Mesodermal cell (in vitro differentiated cells): Measurements from ENCODE around the gene TRIM26.

Experiments
- H3K27ac ChIP-seq: 2 replicates; pipeline ENCODE4 v1.7.0; 2013; ENCODE audit warnings: mild to moderate bottlenecking, low read depth, low read length, moderate library complexity; ENCODE audit not compliant: severe bottlenecking
- H3K36me3 ChIP-seq: 2 replicates; pipeline ENCODE4 v1.7.1; 2013; ENCODE audit warnings: mild to moderate bottlenecking, low read length, moderate library complexity; ENCODE audit not compliant: control insufficient read depth, insufficient read depth
- H3K4me1 ChIP-seq: one replicate; pipeline ENCODE4 v1.7.1; 2013; ENCODE audit warnings: mild to moderate bottlenecking, low read length; ENCODE audit not compliant: insufficient read depth, control insufficient read depth, poor library complexity, severe bottlenecking
- H3K4me3 ChIP-seq: 2 replicates; pipeline ENCODE4 v1.7.0; 2013; ENCODE audit warnings: low read length, control low read depth, mild to moderate bottlenecking; ENCODE audit not compliant: insufficient read depth, poor library complexity, severe bottlenecking; ENCODE audit errors: extremely low read depth
- H3K9me3 ChIP-seq: 2 replicates; pipeline ENCODE4 v1.7.1; 2013; ENCODE audit warnings: mild to moderate bottlenecking, low read length, moderate library complexity; ENCODE audit not compliant: control insufficient read depth
- WGBS, 2 experiments: methylation state at CpG; one replicate each; pipeline ENCODE4 v1.1.5; 2013; ENCODE audit warnings: missing lambda C conversion rate in 2 of 2; ENCODE audit not compliant: insufficient coverage in 2 of 2; 5-methylcytosine and 5-hydroxymethylcytosine counted together

Gene TRIM26

GRCh38 chr6:30160008-30160784, 53.0 kb downstream of the TRIM26 start:
- Histone ChIP-seq H3K36me3 (no peaks in the 10 kb centered on the region), H3K4me3 (no peak overlapping the region), H3K9me3 (no peaks in the 10 kb centered on the region), H3K27ac (no peak overlapping the region), H3K4me1 (peaks cover 1% of the 10 kb centered on the region)
- 86 to 93% methylated on average over 11 to 15 of the region's 17 CpGs for WGBS, 2 experiments

- Histone ChIP-seq H3K36me3 (no peaks in the 10 kb centered on the region), H3K4me1 (peaks cover 6% of the 10 kb centered on the region), H3K4me3 (no peak overlapping the region), H3K9me3 (no peaks in the 10 kb centered on the region), H3K27ac (no peak overlapping the region)
- WGBS, 2 experiments = 57 to 86% methylated on average over 1 of the region's 3 CpGs
Measured at GRCh38 chr6:30158475-30159040, 54.6 kb downstream of the TRIM26 start.

GRCh38 chr6:30157999-30158398, 55.2 kb downstream of the TRIM26 start:
- 88 to 100% methylated on average over 1 to 2 of the region's 2 CpGs for WGBS, 2 experiments
- Histone ChIP-seq H3K9me3 (no peaks in the 10 kb centered on the region), H3K4me1 (peaks cover 6% of the 10 kb centered on the region), H3K36me3 (no peaks in the 10 kb centered on the region), H3K4me3 (no peak overlapping the region), H3K27ac (no peak overlapping the region)

- Histone ChIP-seq H3K9me3 (no peaks in the 10 kb centered on the region), H3K27ac (no peak overlapping the region), H3K4me3 (no peak overlapping the region), H3K36me3 (no peaks in the 10 kb centered on the region), H3K4me1 (peaks cover 6% of the 10 kb centered on the region)
Measured at GRCh38 chr6:30157581-30157980, 55.6 kb downstream of the TRIM26 start.

GRCh38 chr6:30156774-30157173, 56.4 kb downstream of the TRIM26 start:
- Histone ChIP-seq H3K9me3 (no peaks in the 10 kb centered on the region), H3K4me3 (no peak overlapping the region), H3K36me3 (no peaks in the 10 kb centered on the region), H3K4me1 (peaks cover 6% of the 10 kb centered on the region), H3K27ac (no peak overlapping the region)
- WGBS, 2 experiments = 86 to 100% methylated on average over 5 to 9 of the region's 9 CpGs

GRCh38 chr6:30156262-30156599, 57.0 kb downstream of the TRIM26 start:
- H3K4me1 ChIP-seq = peaks cover 6% of the 10 kb centered on the region
- no peaks in the 10 kb centered on the region for H3K9me3 ChIP-seq
- no CpG with 5 or more reads among the region's 4 CpGs for WGBS, 2 experiments
- H3K27ac ChIP-seq = no peak overlapping the region
- no peaks in the 10 kb centered on the region for H3K36me3 ChIP-seq
- no peak overlapping the region for H3K4me3 ChIP-seq

GRCh38 chr6:30155520-30156261, 57.5 kb downstream of the TRIM26 start:
- H3K4me3 ChIP-seq = no peak overlapping the region
- peaks cover 6% of the 10 kb centered on the region for H3K4me1 ChIP-seq
- no peak overlapping the region for H3K27ac ChIP-seq
- WGBS, 2 experiments = 100% methylated on average over 1 of the region's 2 CpGs; no CpG with 5 or more reads in 1 of the 2 experiments
- no peaks in the 10 kb centered on the region for H3K36me3 ChIP-seq
- H3K9me3 ChIP-seq = no peaks in the 10 kb centered on the region

GRCh38 chr6:30154709-30155519, 58.3 kb downstream of the TRIM26 start:
- no peak overlapping the region for H3K27ac ChIP-seq
- no peak overlapping the region for H3K4me3 ChIP-seq
- WGBS, 2 experiments = 77 to 80% methylated on average over 5 to 7 of the region's 12 CpGs

GRCh38 chr6:30154061-30154460, 59.1 kb downstream of the TRIM26 start:
- 84 to 100% methylated on average over 2 to 10 of the region's 17 CpGs for WGBS, 2 experiments
- H3K4me3 ChIP-seq = no peak overlapping the region
- H3K4me1 ChIP-seq = peaks cover 6% of the 10 kb centered on the region
- H3K36me3 ChIP-seq = no peaks in the 10 kb centered on the region
- no peaks in the 10 kb centered on the region for H3K9me3 ChIP-seq
- H3K27ac ChIP-seq = no peak overlapping the region

More at GRCh38 chr6:30154709-30155519, 58.3 kb downstream of the TRIM26 start:
- H3K36me3 ChIP-seq = no peaks in the 10 kb centered on the region
- no peaks in the 10 kb centered on the region for H3K9me3 ChIP-seq
- H3K4me1 ChIP-seq = peaks cover 6% of the 10 kb centered on the region

GRCh38 chr6:30152910-30153610, 60.1 kb downstream of the TRIM26 start:
- H3K4me3 ChIP-seq = no peak overlapping the region
- H3K4me1 ChIP-seq = peaks cover 6% of the 10 kb centered on the region
- H3K27ac ChIP-seq = no peak overlapping the region
- 71 to 100% methylated on average over 1 of the region's 3 CpGs for WGBS, 2 experiments
- H3K36me3 ChIP-seq = no peaks in the 10 kb centered on the region
- no peaks in the 10 kb centered on the region for H3K9me3 ChIP-seq
